ENCODE measurements around the gene METTL6. TPM values are rescaled to one million over a fixed set of nuclear protein-coding genes. Genes with fewer than 3 reads are reported as not detected.

Gene METTL6
- total and polyA plus RNA-seq, 10 of the 15 experiments (the other 5 are each of a cell fraction or from before 2014, with no cell fraction given): 13.8 to 29.6 (median 20.8) TPM

GRCh38 chr3:15360788-15361493 lies 66.4 kb downstream of the METTL6 start (continued):
- TF ChIP-seq NKRF (conservative IDR thresholded peaks at IDR 0.05): 0 out of 2 replicates have a peak, but pooled peaks have one; percentile 21
- no peak for TF ChIP-seq JUND (IDR thresholded peaks at IDR 0.05; ENCODE audit: low read depth, low read length)
- TF ChIP-seq SMARCA5 (IDR thresholded peaks at IDR 0.05): 0 out of 2 replicates have a peak, but pooled peaks have one; percentile 83
- peak; percentile 90 for TF ChIP-seq ZNF384 (IDR thresholded peaks at IDR 0.05; ENCODE audit: borderline replicate concordance, low read depth, low read length)
- TF ChIP-seq ZSCAN29 (IDR thresholded peaks at IDR 0.05): no peak

Small RNAs within 50 kb of the gene (small RNA-seq; reads per million reads assigned to genes)
- gene HMGN2P7: not detected
- not detected for gene RNU6-1024P

Other genes starting within 250 kb of the METTL6 start
- gene CAPN7, start 221.3 kb downstream of the METTL6 start, total RNA-seq (2014; rRNA removed): 16.5 and 19.9 TPM in 2 replicates
- 17.2 and 18.6 TPM in 2 replicates for gene CAPN7, start 221.3 kb downstream of the METTL6 start, total RNA-seq (2014; rRNA removed; fragmentation: Illumina TruSeq; extraction: Trizol)
- 19.2 and 24.4 TPM in 2 replicates for gene CAPN7, start 221.3 kb downstream of the METTL6 start, total RNA-seq (2021)
- 24.6 and 41.2 TPM in 2 replicates for gene CAPN7, start 221.3 kb downstream of the METTL6 start, polyA plus RNA-seq (2011; rRNA removed)
- 19.2 and 25.4 TPM in 2 replicates for gene CAPN7, start 221.3 kb downstream of the METTL6 start, polyA plus RNA-seq (2014; fragmentation: Illumina TruSeq; extraction: Trizol)
- 1 to 10 TPM; 5.3 to 6.7 TPM for gene CAPN7, start 221.3 kb downstream of the METTL6 start, polyA plus RNA-seq (2014; fragmentation: Nextera tagmentation; extraction: Ambion mirVana)
- gene CAPN7, start 221.3 kb downstream of the METTL6 start, polyA plus RNA-seq (2014; rRNA removed): 13.4 and 15.2 TPM in 2 replicates
- gene CAPN7, start 221.3 kb downstream of the METTL6 start, polyA plus RNA-seq (2016; fragmentation: Nextera tagmentation; extraction: Ambion mirVana): 10 to 100 TPM; 24.3 to 27.0 TPM
- gene SH3BP5, start 95.0 kb downstream of the METTL6 start, total RNA-seq (2014; rRNA removed): 37.9 and 41.0 TPM in 2 replicates
- 45.6 and 46.5 TPM in 2 replicates for gene SH3BP5, start 95.0 kb downstream of the METTL6 start, total RNA-seq (2014; rRNA removed; fragmentation: Illumina TruSeq; extraction: Trizol)
- gene SH3BP5, start 95.0 kb downstream of the METTL6 start, total RNA-seq (2021): 60.5 and 64.6 TPM in 2 replicates
- 82.9 and 94.0 TPM in 2 replicates for gene SH3BP5, start 95.0 kb downstream of the METTL6 start, polyA plus RNA-seq (2011; rRNA removed)
- gene SH3BP5, start 95.0 kb downstream of the METTL6 start, polyA plus RNA-seq (2014; fragmentation: Illumina TruSeq; extraction: Trizol): 87.5 and 94.9 TPM in 2 replicates
- 10 to 100 TPM; 14.9 to 33.8 TPM for gene SH3BP5, start 95.0 kb downstream of the METTL6 start, polyA plus RNA-seq (2014; fragmentation: Nextera tagmentation; extraction: Ambion mirVana)
- gene SH3BP5, start 95.0 kb downstream of the METTL6 start, polyA plus RNA-seq (2014; rRNA removed): 71.1 and 74.0 TPM in 2 replicates
- gene SH3BP5, start 95.0 kb downstream of the METTL6 start, polyA plus RNA-seq (2016; fragmentation: Nextera tagmentation; extraction: Ambion mirVana): 10 to 100 TPM; 29.9 to 35.4 TPM
- gene EAF1, start 54 bp upstream of the METTL6 start, total RNA-seq (2014; rRNA removed): 20.4 and 21.6 TPM in 2 replicates
- gene EAF1, start 54 bp upstream of the METTL6 start, total RNA-seq (2014; rRNA removed; fragmentation: Illumina TruSeq; extraction: Trizol): 16.1 and 16.5 TPM in 2 replicates
- gene EAF1, start 54 bp upstream of the METTL6 start, total RNA-seq (2021): 15.8 and 17.2 TPM in 2 replicates
- 21.3 and 24.6 TPM in 2 replicates for gene EAF1, start 54 bp upstream of the METTL6 start, polyA plus RNA-seq (2011; rRNA removed)
- 16.0 and 18.7 TPM in 2 replicates for gene EAF1, start 54 bp upstream of the METTL6 start, polyA plus RNA-seq (2014; fragmentation: Illumina TruSeq; extraction: Trizol)
- gene EAF1, start 54 bp upstream of the METTL6 start, polyA plus RNA-seq (2014; fragmentation: Nextera tagmentation; extraction: Ambion mirVana): 1 to 10 TPM; 6.8 to 9.2 TPM
- 15.4 and 16.4 TPM in 2 replicates for gene EAF1, start 54 bp upstream of the METTL6 start, polyA plus RNA-seq (2014; rRNA removed)
- gene EAF1, start 54 bp upstream of the METTL6 start, polyA plus RNA-seq (2016; fragmentation: Nextera tagmentation; extraction: Ambion mirVana): 10 to 100 TPM; 12.7 to 13.0 TPM
- 0.49 and 2.7 TPM in 2 replicates for gene COLQ, start 94.2 kb upstream of the METTL6 start, total RNA-seq (2014; rRNA removed)
- 0.67 and 0.92 TPM in 2 replicates for gene COLQ, start 94.2 kb upstream of the METTL6 start, total RNA-seq (2014; rRNA removed; fragmentation: Illumina TruSeq; extraction: Trizol)
- gene COLQ, start 94.2 kb upstream of the METTL6 start, total RNA-seq (2021): 0.72 and 0.96 TPM in 2 replicates
- gene COLQ, start 94.2 kb upstream of the METTL6 start, polyA plus RNA-seq (2011; rRNA removed): 1.2 and 1.8 TPM in 2 replicates
- gene COLQ, start 94.2 kb upstream of the METTL6 start, polyA plus RNA-seq (2014; fragmentation: Illumina TruSeq; extraction: Trizol): 1.1 and 1.6 TPM in 2 replicates
- under 1 TPM; 0.13 to 0.29 TPM for gene COLQ, start 94.2 kb upstream of the METTL6 start, polyA plus RNA-seq (2014; fragmentation: Nextera tagmentation; extraction: Ambion mirVana)
- 1.1 and 1.3 TPM in 2 replicates for gene COLQ, start 94.2 kb upstream of the METTL6 start, polyA plus RNA-seq (2014; rRNA removed)
- gene COLQ, start 94.2 kb upstream of the METTL6 start, polyA plus RNA-seq (2016; fragmentation: Nextera tagmentation; extraction: Ambion mirVana): under 1 TPM; 0.33 to 0.68 TPM
- 21.4 and 24.4 TPM in 2 replicates for gene HACL1, start 174.0 kb upstream of the METTL6 start, total RNA-seq (2014; rRNA removed)
- 26.2 and 28.3 TPM in 2 replicates for gene HACL1, start 174.0 kb upstream of the METTL6 start, total RNA-seq (2014; rRNA removed; fragmentation: Illumina TruSeq; extraction: Trizol)
- 23.8 and 27.7 TPM in 2 replicates for gene HACL1, start 174.0 kb upstream of the METTL6 start, total RNA-seq (2021)
- 42.6 and 51.2 TPM in 2 replicates for gene HACL1, start 174.0 kb upstream of the METTL6 start, polyA plus RNA-seq (2011; rRNA removed)
- gene HACL1, start 174.0 kb upstream of the METTL6 start, polyA plus RNA-seq (2014; fragmentation: Illumina TruSeq; extraction: Trizol): 24.5 and 28.5 TPM in 2 replicates
- 10 to 100 TPM; 34.1 to 40.3 TPM for gene HACL1, start 174.0 kb upstream of the METTL6 start, polyA plus RNA-seq (2014; fragmentation: Nextera tagmentation; extraction: Ambion mirVana)
- gene HACL1, start 174.0 kb upstream of the METTL6 start, polyA plus RNA-seq (2014; rRNA removed): 18.0 and 19.4 TPM in 2 replicates
- 10 to 100 TPM; 45.8 to 48.7 TPM for gene HACL1, start 174.0 kb upstream of the METTL6 start, polyA plus RNA-seq (2016; fragmentation: Nextera tagmentation; extraction: Ambion mirVana)
- gene BTD, start 174.2 kb upstream of the METTL6 start, total RNA-seq (2014; rRNA removed): 4.6 and 5.0 TPM in 2 replicates
- gene BTD, start 174.2 kb upstream of the METTL6 start, total RNA-seq (2014; rRNA removed; fragmentation: Illumina TruSeq; extraction: Trizol): 2.9 and 3.4 TPM in 2 replicates
- gene BTD, start 174.2 kb upstream of the METTL6 start, total RNA-seq (2021): 4.0 and 4.5 TPM in 2 replicates
- gene BTD, start 174.2 kb upstream of the METTL6 start, polyA plus RNA-seq (2011; rRNA removed): 9.4 and 10.3 TPM in 2 replicates
- gene BTD, start 174.2 kb upstream of the METTL6 start, polyA plus RNA-seq (2014; fragmentation: Illumina TruSeq; extraction: Trizol): 3.9 and 5.6 TPM in 2 replicates
- gene BTD, start 174.2 kb upstream of the METTL6 start, polyA plus RNA-seq (2014; fragmentation: Nextera tagmentation; extraction: Ambion mirVana): 1 to 10 TPM; 6.1 to 9.2 TPM
- gene BTD, start 174.2 kb upstream of the METTL6 start, polyA plus RNA-seq (2014; rRNA removed): 3.5 and 5.7 TPM in 2 replicates
- gene BTD, start 174.2 kb upstream of the METTL6 start, polyA plus RNA-seq (2016; fragmentation: Nextera tagmentation; extraction: Ambion mirVana): 1 to 10 TPM; 4.6 to 5.5 TPM